GM13977 (cell line): Measurements from ENCODE around the gene RAB40A.

Source experiments
- DNase-seq: peaks from one replicate; pipeline ENCODE4 v3.0.0; 2012; ENCODE audit warnings: low spot score
- in situ Hi-C: fragments of 300-500 bp; cut with MboI; formaldehyde crosslinking; loops from one replicate; pipeline ENCODE4 v1.12.0; 2022; ENCODE audit warnings: low sequenced_read_pairs, low pct_unique_long_range_greater_than_20kb, mixed read lengths, inconsistent platforms; ENCODE audit not compliant: unreplicated experiment
- TF ChIP-seq, protein P1 (sequence below): IDR thresholded peaks from 2 replicates; pipeline ENCODE4 v1.5.1; 2012; ENCODE audit warnings: mild to moderate bottlenecking, control low read depth; ENCODE audit not compliant: insufficient read depth; ENCODE audit errors: extremely low read depth, missing control alignments

The RAB40A gene

GRCh38 chrX:103519389-103519788, at the start of gene RAB40A:
TSS of gene RAB40A (minus strand) at chrX:103519489. CDS start at chrX:103500756, 18,733 bp downstream.
- TF ChIP-seq, protein P1, sequence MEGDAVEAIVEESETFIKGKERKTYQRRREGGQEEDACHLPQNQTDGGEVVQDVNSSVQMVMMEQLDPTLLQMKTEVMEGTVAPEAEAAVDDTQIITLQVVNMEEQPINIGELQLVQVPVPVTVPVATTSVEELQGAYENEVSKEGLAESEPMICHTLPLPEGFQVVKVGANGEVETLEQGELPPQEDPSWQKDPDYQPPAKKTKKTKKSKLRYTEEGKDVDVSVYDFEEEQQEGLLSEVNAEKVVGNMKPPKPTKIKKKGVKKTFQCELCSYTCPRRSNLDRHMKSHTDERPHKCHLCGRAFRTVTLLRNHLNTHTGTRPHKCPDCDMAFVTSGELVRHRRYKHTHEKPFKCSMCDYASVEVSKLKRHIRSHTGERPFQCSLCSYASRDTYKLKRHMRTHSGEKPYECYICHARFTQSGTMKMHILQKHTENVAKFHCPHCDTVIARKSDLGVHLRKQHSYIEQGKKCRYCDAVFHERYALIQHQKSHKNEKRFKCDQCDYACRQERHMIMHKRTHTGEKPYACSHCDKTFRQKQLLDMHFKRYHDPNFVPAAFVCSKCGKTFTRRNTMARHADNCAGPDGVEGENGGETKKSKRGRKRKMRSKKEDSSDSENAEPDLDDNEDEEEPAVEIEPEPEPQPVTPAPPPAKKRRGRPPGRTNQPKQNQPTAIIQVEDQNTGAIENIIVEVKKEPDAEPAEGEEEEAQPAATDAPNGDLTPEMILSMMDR = no peak
- no peak for DNase-seq
- in situ Hi-C loops = loop anchor here (25.0 kb wide), 1 partner anchor 418 kb away; no protein-coding TSS in a partner anchor

- TF ChIP-seq, protein P1 = no peak
- no peak for DNase-seq
- in situ Hi-C loops = no loop called here
Observed at GRCh38 chrX:103565752-103566151, 46.5 kb upstream of the RAB40A start.

GRCh38 chrX:103565197-103565596, 45.9 kb upstream of the RAB40A start:
- in situ Hi-C loops = no loop called here
- TF ChIP-seq, protein P1 = no peak
- DNase-seq = no peak

GRCh38 chrX:103562801-103563200, 43.5 kb upstream of the RAB40A start:
- TF ChIP-seq, protein P1 = no peak
- in situ Hi-C loops = no loop called here
- DNase-seq = no peak

DNA sequence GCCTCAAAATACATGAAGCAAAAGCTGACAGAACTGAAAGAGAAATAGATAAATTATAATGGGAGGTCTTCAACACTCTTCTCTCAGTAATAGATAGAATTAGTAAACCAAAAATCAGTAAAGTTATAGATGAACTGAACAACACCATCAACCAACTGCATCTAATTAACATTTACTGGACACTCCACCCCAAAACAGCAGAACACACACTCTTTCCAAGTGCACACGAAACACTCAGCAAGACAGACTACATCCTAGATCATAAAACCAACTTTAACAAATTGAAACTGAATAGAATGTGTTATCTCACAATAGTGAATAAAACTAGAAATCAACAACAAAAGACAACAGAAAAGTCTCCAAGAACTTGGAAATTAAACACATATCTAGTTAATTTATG, 41.0 kb upstream of the RAB40A start:
- no peak for DNase-seq
- in situ Hi-C loops = no loop called here
- TF ChIP-seq, protein P1 = no peak

- in situ Hi-C loops = no loop called here
- no peak for DNase-seq
- TF ChIP-seq, protein P1 = no peak
Observed at GRCh38 chrX:103556963-103557612, 37.8 kb upstream of the RAB40A start.
